ENCODE results near the gene TMEM150A. TPM values are rescaled to one million over a fixed set of nuclear protein-coding genes. Genes with fewer than 3 reads are reported as not detected.

TMEM150A gene
- total and polyA plus RNA-seq, 2 of the 13 experiments (the other 11 are each of a cell fraction or from before 2014, with no cell fraction given) = 30.1 to 70.4 TPM

- TF ChIP-seq ZBTB40 (IDR thresholded peaks at IDR 0.05) = no peak
- no peak for TF ChIP-seq ZBTB40 (CRISPR knock-in tag; IDR thresholded peaks at IDR 0.05)
- no peak for TF ChIP-seq ZNF350 (CRISPR knock-in tag; IDR thresholded peaks at IDR 0.05; ENCODE audit: borderline replicate concordance, low read depth)
- no peak for TF ChIP-seq ZIK1 (CRISPR knock-in tag; IDR thresholded peaks at IDR 0.05; ENCODE audit: borderline replicate concordance, low read depth)
- no peak for TF ChIP-seq TCF7 (IDR thresholded peaks at IDR 0.05; ENCODE audit: low read depth)
- TF ChIP-seq SALL2 (CRISPR knock-in tag; IDR thresholded peaks at IDR 0.05) = no peak
- TF ChIP-seq ZBTB20 (CRISPR knock-in tag; IDR thresholded peaks at IDR 0.05; ENCODE audit: borderline replicate concordance, low read depth) = 0 out of 2 replicates have a peak, but pooled peaks have one; percentile 10
- TF ChIP-seq MED8 (CRISPR knock-in tag; IDR thresholded peaks at IDR 0.05; ENCODE audit: insufficient replicate concordance) = no peak
- no peak for TF ChIP-seq ZFY (CRISPR knock-in tag; IDR thresholded peaks at IDR 0.05)
- 0 out of 2 replicates have a peak, but pooled peaks have one; percentile 15 for TF ChIP-seq POLR2AphosphoS5 (IDR thresholded peaks at IDR 0.05; ENCODE audit: low read depth, low read length)
- TF ChIP-seq ZNF326 (CRISPR knock-in tag; IDR thresholded peaks at IDR 0.05; ENCODE audit: borderline replicate concordance) = no peak
- TF ChIP-seq IKZF5 (CRISPR knock-in tag; IDR thresholded peaks at IDR 0.05) = no peak
- TF ChIP-seq ZNF577 (CRISPR knock-in tag; IDR thresholded peaks at IDR 0.05; ENCODE audit: borderline replicate concordance, low read depth) = no peak
- TF ChIP-seq NONO (IDR thresholded peaks at IDR 0.05) = no peak
- TF ChIP-seq NONO (CRISPR knock-in tag; conservative IDR thresholded peaks at IDR 0.05) = no peak
- no peak; the same call in 1 of the 2 replicates for TF ChIP-seq SMAD1 (CRISPR knock-in tag; IDR thresholded peaks at IDR 0.05; ENCODE audit: borderline replicate concordance, low read depth)
- no peak for TF ChIP-seq E2F2 (CRISPR knock-in tag; IDR thresholded peaks at IDR 0.05; ENCODE audit: borderline replicate concordance)
Observed at GRCh38 chr2:85600951-85601770, 1.3 kb downstream of the TMEM150A start (continued).
